ENCODE measurements around the gene DDX47. TPM values are rescaled to one million over a fixed set of nuclear protein-coding genes. Genes with fewer than 3 reads are reported as not detected.

Gene DDX47
- total and polyA plus RNA-seq, 4 donors, result 20.2 to 37.2 (median 25.9) TPM

GRCh38 chr12:12777092-12777491 lies 36.1 kb upstream of the DDX47 start:
- no peaks in the 10 kb centered on the region for H3K27me3 ChIP-seq (ENCODE audit: control insufficient read depth in 4 of 4, insufficient read depth in 4 of 4, low read length in 3 of 4)
- WGBS, result 76% methylated on average over 3 of the region's 3 CpGs
- no peaks in the 10 kb centered on the region for H3K4me1 ChIP-seq (ENCODE audit: control insufficient read depth in 4 of 4, insufficient read depth in 4 of 4, low read length in 3 of 4)
- no peak overlapping the region for H3K9ac ChIP-seq (ENCODE audit: low read depth in 1 of 2, low read length in 2 of 2)
- no peak overlapping the region for H3K4me3 ChIP-seq (ENCODE audit: low read depth in 1 of 3, low read length in 3 of 3)
- H3K9me3 ChIP-seq (ENCODE audit: control insufficient read depth in 4 of 4, low read length in 3 of 4), result no peaks in the 10 kb centered on the region
- DNase-seq (ENCODE audit: low spot score), result no peak
- H3K36me3 ChIP-seq (ENCODE audit: control insufficient read depth in 4 of 4, insufficient read depth in 3 of 4, low read depth in 1 of 4, low read length in 3 of 4), result no peaks in the 10 kb centered on the region
- no peak for TF ChIP-seq RXRA (IDR thresholded peaks at IDR 0.05)
- TF ChIP-seq, protein P1, sequence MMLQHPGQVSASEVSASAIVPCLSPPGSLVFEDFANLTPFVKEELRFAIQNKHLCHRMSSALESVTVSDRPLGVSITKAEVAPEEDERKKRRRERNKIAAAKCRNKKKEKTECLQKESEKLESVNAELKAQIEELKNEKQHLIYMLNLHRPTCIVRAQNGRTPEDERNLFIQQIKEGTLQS (IDR thresholded peaks at IDR 0.05), result no peak
- TF ChIP-seq MAX (IDR thresholded peaks at IDR 0.05), result no peak
- TF ChIP-seq FOXA2 (IDR thresholded peaks at IDR 0.05), result no peak
- TF ChIP-seq YY1 (IDR thresholded peaks at IDR 0.05), result no peak
- TF ChIP-seq RAD21 (IDR thresholded peaks at IDR 0.05), result no peak
- TF ChIP-seq TAF1 (conservative IDR thresholded peaks at IDR 0.05), result no peak
- TF ChIP-seq FOXA1 (IDR thresholded peaks at IDR 0.05), result no peak
- TF ChIP-seq HNF4G (IDR thresholded peaks at IDR 0.05), result no peak
- no peak for TF ChIP-seq SP1 (IDR thresholded peaks at IDR 0.05)
- TF ChIP-seq HNF4A (conservative IDR thresholded peaks at IDR 0.05), result no peak
- TF ChIP-seq EGR1 (IDR thresholded peaks at IDR 0.05; ENCODE audit: low read depth in 2 of 2), result no peak
- TF ChIP-seq, protein P2, sequence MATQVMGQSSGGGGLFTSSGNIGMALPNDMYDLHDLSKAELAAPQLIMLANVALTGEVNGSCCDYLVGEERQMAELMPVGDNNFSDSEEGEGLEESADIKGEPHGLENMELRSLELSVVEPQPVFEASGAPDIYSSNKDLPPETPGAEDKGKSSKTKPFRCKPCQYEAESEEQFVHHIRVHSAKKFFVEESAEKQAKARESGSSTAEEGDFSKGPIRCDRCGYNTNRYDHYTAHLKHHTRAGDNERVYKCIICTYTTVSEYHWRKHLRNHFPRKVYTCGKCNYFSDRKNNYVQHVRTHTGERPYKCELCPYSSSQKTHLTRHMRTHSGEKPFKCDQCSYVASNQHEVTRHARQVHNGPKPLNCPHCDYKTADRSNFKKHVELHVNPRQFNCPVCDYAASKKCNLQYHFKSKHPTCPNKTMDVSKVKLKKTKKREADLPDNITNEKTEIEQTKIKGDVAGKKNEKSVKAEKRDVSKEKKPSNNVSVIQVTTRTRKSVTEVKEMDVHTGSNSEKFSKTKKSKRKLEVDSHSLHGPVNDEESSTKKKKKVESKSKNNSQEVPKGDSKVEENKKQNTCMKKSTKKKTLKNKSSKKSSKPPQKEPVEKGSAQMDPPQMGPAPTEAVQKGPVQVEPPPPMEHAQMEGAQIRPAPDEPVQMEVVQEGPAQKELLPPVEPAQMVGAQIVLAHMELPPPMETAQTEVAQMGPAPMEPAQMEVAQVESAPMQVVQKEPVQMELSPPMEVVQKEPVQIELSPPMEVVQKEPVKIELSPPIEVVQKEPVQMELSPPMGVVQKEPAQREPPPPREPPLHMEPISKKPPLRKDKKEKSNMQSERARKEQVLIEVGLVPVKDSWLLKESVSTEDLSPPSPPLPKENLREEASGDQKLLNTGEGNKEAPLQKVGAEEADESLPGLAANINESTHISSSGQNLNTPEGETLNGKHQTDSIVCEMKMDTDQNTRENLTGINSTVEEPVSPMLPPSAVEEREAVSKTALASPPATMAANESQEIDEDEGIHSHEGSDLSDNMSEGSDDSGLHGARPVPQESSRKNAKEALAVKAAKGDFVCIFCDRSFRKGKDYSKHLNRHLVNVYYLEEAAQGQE (IDR thresholded peaks at IDR 0.05), result no peak
- no peak for TF ChIP-seq JUND (IDR thresholded peaks at IDR 0.05)
- no peak for TF ChIP-seq ZBTB33 (IDR thresholded peaks at IDR 0.05)
- no peak for TF ChIP-seq NR2F2 (IDR thresholded peaks at IDR 0.05)
- no peak for TF ChIP-seq CTCF (IDR thresholded peaks at IDR 0.05; ENCODE audit: low read depth, low read length, missing input control)
- no peak for TF ChIP-seq GABPA (IDR thresholded peaks at IDR 0.05 in 1 of 2, conservative IDR thresholded peaks at IDR 0.05 in 1 of 2)
- H3K27ac ChIP-seq (ENCODE audit: low read depth in 1 of 2, low read length in 2 of 2), result no peak overlapping the region
